ENCODE data around the gene ZBTB20.

DNA sequence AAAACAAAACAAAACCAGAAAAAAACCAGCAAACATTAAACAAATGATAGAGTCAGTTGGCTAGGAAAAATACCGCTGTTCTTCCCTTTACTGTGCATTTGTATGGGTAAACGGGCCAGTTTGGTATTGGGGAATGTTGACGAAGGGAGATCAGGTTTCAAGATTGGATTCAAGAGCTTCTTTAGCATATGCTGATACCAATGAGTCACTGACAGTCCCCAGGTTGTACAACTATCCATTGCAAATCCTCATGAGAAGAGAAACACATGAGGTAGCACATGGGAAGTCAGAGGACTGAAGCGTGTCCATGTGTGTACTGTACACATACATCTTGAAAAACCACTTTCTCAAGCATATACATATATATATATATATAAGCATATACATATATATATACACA, 827.6 kb downstream of the ZBTB20 start:
- TF ChIP-seq TAF1 (conservative IDR thresholded peaks at IDR 0.05) (no peak), JUND (IDR thresholded peaks at IDR 0.05) (no peak), EGR1 (IDR thresholded peaks at IDR 0.05; ENCODE audit: low read depth in 2 of 2) (no peak), YY1 (IDR thresholded peaks at IDR 0.05) (no peak), HNF4G (IDR thresholded peaks at IDR 0.05) (no peak), RAD21 (IDR thresholded peaks at IDR 0.05) (no peak), GABPA (IDR thresholded peaks at IDR 0.05 in 1 of 2, conservative IDR thresholded peaks at IDR 0.05 in 1 of 2) (no peak)
- TF ChIP-seq, protein P1, sequence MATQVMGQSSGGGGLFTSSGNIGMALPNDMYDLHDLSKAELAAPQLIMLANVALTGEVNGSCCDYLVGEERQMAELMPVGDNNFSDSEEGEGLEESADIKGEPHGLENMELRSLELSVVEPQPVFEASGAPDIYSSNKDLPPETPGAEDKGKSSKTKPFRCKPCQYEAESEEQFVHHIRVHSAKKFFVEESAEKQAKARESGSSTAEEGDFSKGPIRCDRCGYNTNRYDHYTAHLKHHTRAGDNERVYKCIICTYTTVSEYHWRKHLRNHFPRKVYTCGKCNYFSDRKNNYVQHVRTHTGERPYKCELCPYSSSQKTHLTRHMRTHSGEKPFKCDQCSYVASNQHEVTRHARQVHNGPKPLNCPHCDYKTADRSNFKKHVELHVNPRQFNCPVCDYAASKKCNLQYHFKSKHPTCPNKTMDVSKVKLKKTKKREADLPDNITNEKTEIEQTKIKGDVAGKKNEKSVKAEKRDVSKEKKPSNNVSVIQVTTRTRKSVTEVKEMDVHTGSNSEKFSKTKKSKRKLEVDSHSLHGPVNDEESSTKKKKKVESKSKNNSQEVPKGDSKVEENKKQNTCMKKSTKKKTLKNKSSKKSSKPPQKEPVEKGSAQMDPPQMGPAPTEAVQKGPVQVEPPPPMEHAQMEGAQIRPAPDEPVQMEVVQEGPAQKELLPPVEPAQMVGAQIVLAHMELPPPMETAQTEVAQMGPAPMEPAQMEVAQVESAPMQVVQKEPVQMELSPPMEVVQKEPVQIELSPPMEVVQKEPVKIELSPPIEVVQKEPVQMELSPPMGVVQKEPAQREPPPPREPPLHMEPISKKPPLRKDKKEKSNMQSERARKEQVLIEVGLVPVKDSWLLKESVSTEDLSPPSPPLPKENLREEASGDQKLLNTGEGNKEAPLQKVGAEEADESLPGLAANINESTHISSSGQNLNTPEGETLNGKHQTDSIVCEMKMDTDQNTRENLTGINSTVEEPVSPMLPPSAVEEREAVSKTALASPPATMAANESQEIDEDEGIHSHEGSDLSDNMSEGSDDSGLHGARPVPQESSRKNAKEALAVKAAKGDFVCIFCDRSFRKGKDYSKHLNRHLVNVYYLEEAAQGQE (IDR thresholded peaks at IDR 0.05): no peak
- TF ChIP-seq, protein P2, sequence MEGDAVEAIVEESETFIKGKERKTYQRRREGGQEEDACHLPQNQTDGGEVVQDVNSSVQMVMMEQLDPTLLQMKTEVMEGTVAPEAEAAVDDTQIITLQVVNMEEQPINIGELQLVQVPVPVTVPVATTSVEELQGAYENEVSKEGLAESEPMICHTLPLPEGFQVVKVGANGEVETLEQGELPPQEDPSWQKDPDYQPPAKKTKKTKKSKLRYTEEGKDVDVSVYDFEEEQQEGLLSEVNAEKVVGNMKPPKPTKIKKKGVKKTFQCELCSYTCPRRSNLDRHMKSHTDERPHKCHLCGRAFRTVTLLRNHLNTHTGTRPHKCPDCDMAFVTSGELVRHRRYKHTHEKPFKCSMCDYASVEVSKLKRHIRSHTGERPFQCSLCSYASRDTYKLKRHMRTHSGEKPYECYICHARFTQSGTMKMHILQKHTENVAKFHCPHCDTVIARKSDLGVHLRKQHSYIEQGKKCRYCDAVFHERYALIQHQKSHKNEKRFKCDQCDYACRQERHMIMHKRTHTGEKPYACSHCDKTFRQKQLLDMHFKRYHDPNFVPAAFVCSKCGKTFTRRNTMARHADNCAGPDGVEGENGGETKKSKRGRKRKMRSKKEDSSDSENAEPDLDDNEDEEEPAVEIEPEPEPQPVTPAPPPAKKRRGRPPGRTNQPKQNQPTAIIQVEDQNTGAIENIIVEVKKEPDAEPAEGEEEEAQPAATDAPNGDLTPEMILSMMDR (IDR thresholded peaks at IDR 0.05; ENCODE audit: low read depth, low read length, missing input control): no peak
- TF ChIP-seq, protein P3, sequence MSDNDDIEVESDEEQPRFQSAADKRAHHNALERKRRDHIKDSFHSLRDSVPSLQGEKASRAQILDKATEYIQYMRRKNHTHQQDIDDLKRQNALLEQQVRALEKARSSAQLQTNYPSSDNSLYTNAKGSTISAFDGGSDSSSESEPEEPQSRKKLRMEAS (IDR thresholded peaks at IDR 0.05): no peak

Data from liver (tissue), 3 donors.